ENCODE data around the gene GARRE1.

GARRE1 gene

GRCh38 chr19:34298891-34299520 is 44.7 kb downstream of the GARRE1 start:
- DNase-seq = no peak

DNA sequence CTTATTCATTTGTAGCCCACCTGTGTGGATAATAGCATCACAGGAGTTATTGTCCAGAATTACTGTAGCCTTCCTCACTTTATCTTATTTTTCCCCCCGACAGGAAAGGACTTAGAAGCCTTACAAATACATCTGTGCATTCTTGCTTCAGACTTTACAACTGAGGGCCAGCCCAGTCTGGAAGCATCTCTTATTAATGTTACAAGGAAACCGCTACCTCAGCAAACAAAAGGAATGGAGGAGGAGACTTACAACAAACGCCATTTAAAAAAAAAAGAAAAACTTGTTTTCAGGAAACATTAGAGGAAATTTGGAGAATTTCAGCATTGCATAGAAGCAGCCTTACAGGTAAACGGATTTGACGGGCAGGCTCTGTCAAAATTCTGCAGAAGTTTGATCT is 45.2 kb downstream of the GARRE1 start:
- no peak for DNase-seq

GRCh38 chr19:34300380-34300779 is 46.0 kb downstream of the GARRE1 start:
- DNase-seq = no peak

- DNase-seq = no peak
Measured at GRCh38 chr19:34300962-34301361, 46.6 kb downstream of the GARRE1 start.
